Measurements from ENCODE around the gene MBD3L5. TPM values are rescaled to one million over a fixed set of nuclear protein-coding genes. Genes with fewer than 3 reads are reported as not detected.
"Not testable (repeated sequence)": the region's sequence is repeated elsewhere in the genome, so short reads cannot be mapped to it uniquely, and the experiment has no call there.

MBD3L5 gene
- total RNA-seq (2021) (not detected in 2 replicates), Bru-seq, nascent RNA (not detected), BruChase-seq, experiment 1, labeled RNA remaining after a 2-hour chase (not detected), BruChase-seq, experiment 2, labeled RNA remaining after a 6-hour chase (not detected)
- long read RNA-seq = 0 reads

DNA sequence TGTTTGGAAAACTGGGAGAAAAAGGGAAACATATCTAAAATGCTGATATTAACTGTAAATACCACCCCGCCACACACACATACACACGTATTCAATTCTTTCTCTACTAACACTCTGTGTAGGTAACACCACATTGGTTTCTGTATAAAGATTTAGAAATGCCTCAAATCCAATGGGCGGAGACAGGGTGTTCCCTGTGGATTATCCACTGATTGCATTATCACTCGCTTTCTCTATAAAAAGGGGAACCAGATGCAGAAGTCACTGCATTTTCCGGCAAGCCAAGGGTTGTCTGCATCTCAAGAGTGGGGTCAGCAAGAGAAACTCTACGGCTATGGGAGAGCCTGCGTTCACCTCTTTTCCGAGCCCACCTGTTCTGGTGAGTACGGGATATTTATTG lies at the start of gene MBD3L5:
Gene MBD3L5, plus strand, starts transcription at position 301 of the 400 bp plus-strand sequence. Its CDS starts 34 bp downstream, at position 335.
- H3K4me3 ChIP-seq; H2AFZ ChIP-seq; POLR2A ChIA-PET (ENCODE audit: unreplicated experiment); H4K20me1 ChIP-seq (ENCODE audit: insufficient read depth); intact Hi-C loops (cut with micrococcal nuclease; ENCODE audit: unreplicated experiment); H3K79me2 ChIP-seq (ENCODE audit: low read depth); H3K9me2 ChIP-seq (ENCODE audit: insufficient read depth); H3K4me1 ChIP-seq (replicated peaks; ENCODE audit: insufficient read depth); H3K27ac ChIP-seq; H3K36me3 ChIP-seq (ENCODE audit: low read depth); CTCF ChIA-PET; H3K27me3 ChIP-seq (ENCODE audit: insufficient read depth, low read depth); H3K9me3 ChIP-seq (ENCODE audit: insufficient read depth, low read depth); DNase-seq; H3F3A ChIP-seq (ENCODE audit: insufficient read depth, low read depth); H3K4me2 ChIP-seq; BruUV-seq (replicated peaks): not testable (repeated sequence)

DNA sequence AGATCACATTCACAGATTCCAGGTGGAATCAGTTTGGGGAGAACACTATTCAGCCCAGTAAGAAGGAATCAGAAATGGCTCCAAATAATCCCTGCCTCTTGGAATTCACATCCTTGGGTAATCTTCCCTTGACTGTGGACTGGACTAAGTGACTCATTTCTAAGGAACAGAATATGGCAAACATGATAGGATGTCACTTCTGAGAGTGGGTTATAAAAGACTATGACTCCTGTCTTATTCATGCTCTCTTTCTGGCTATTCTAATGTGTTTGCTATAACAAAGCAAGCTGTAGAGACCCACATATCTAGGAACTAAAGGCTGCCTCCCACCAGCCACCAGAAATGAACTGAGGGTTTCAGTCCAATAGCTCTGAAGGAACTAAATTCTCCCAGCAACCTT lies 46.9 kb upstream of the MBD3L5 start:
- peaks cover 5% of the 10 kb centered on the region; the same call in 1 of the 2 replicates for H3K9me3 ChIP-seq (ENCODE audit: insufficient read depth, low read depth)
- no peaks in the 10 kb centered on the region for H3K36me3 ChIP-seq (ENCODE audit: low read depth)
- POLR2A ChIA-PET (ENCODE audit: unreplicated experiment) = no interaction called here
- CTCF ChIA-PET = no interaction called here
- no peaks in the 10 kb centered on the region for H3F3A ChIP-seq (ENCODE audit: insufficient read depth, low read depth)
- TF ChIP-seq EZH2 (IDR thresholded peaks at IDR 0.05; ENCODE audit: low read depth) = no peak
- TF ChIP-seq, protein P1, sequence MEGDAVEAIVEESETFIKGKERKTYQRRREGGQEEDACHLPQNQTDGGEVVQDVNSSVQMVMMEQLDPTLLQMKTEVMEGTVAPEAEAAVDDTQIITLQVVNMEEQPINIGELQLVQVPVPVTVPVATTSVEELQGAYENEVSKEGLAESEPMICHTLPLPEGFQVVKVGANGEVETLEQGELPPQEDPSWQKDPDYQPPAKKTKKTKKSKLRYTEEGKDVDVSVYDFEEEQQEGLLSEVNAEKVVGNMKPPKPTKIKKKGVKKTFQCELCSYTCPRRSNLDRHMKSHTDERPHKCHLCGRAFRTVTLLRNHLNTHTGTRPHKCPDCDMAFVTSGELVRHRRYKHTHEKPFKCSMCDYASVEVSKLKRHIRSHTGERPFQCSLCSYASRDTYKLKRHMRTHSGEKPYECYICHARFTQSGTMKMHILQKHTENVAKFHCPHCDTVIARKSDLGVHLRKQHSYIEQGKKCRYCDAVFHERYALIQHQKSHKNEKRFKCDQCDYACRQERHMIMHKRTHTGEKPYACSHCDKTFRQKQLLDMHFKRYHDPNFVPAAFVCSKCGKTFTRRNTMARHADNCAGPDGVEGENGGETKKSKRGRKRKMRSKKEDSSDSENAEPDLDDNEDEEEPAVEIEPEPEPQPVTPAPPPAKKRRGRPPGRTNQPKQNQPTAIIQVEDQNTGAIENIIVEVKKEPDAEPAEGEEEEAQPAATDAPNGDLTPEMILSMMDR (conservative IDR thresholded peaks at IDR 0.05) = no peak
- H3K9me2 ChIP-seq (ENCODE audit: insufficient read depth) = no peaks in the 10 kb centered on the region
- H3K27me3 ChIP-seq (ENCODE audit: insufficient read depth, low read depth) = peaks cover 51% of the 10 kb centered on the region
- no peak overlapping the region for H3K4me2 ChIP-seq
- H4K20me1 ChIP-seq (ENCODE audit: insufficient read depth) = no peaks in the 10 kb centered on the region
- H3K27ac ChIP-seq = no peak overlapping the region
- H2AFZ ChIP-seq = no peak overlapping the region
- no peaks in the 10 kb centered on the region for H3K4me1 ChIP-seq (replicated peaks; ENCODE audit: insufficient read depth)
- no peaks in the 10 kb centered on the region for H3K79me2 ChIP-seq (ENCODE audit: low read depth)
- no TSS peak for BruUV-seq (replicated peaks)
- H3K4me3 ChIP-seq = no peak overlapping the region
- intact Hi-C loops (cut with micrococcal nuclease; ENCODE audit: unreplicated experiment) = no loop called here
- DNase-seq = no peak

DNA sequence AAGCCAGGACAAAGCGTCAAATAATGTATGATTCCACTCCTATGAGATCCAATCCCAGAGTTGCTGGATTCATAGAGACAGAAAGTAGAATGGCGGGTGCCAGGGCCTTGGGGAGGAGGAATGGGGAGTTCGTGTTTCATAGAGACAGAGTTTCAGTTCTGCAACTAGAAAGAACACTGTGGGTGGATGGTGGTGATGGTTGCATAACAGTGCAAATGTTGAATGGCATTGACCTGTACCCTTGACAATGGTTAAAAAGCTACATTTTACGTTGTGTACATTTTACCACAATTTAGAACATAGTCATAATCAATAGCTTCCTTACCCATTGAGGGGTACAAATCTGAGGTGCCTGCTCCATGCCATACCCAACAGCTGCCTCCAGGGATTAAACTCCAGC lies 42.5 kb upstream of the MBD3L5 start:
- BruUV-seq (replicated peaks) = no TSS peak
- Histone ChIP-seq H2AFZ (no peak overlapping the region), H3K9me2 (ENCODE audit: insufficient read depth) (no peaks in the 10 kb centered on the region), H3F3A (ENCODE audit: insufficient read depth, low read depth) (no peaks in the 10 kb centered on the region), H3K4me3 (no peak overlapping the region), H3K79me2 (ENCODE audit: low read depth) (no peaks in the 10 kb centered on the region), H3K27ac (no peak overlapping the region), H3K9me3 (ENCODE audit: insufficient read depth, low read depth) (0 out of 2 replicates have a peak, but pooled peaks cover 3% of the 10 kb centered on the region), H3K27me3 (ENCODE audit: insufficient read depth, low read depth) (peaks cover 60% of the 10 kb centered on the region), H3K4me1 (replicated peaks; ENCODE audit: insufficient read depth) (no peaks in the 10 kb centered on the region), H4K20me1 (ENCODE audit: insufficient read depth) (no peaks in the 10 kb centered on the region), H3K4me2 (no peak overlapping the region), H3K36me3 (ENCODE audit: low read depth) (no peaks in the 10 kb centered on the region)
- TF ChIP-seq, protein P1 (conservative IDR thresholded peaks at IDR 0.05) = no peak
- TF ChIP-seq EZH2 (IDR thresholded peaks at IDR 0.05; ENCODE audit: low read depth) = no peak
- DNase-seq = no peak
- intact Hi-C loops (cut with micrococcal nuclease; ENCODE audit: unreplicated experiment) = no loop called here
- POLR2A ChIA-PET (ENCODE audit: unreplicated experiment) = no interaction called here
- CTCF ChIA-PET = no interaction called here

DNA sequence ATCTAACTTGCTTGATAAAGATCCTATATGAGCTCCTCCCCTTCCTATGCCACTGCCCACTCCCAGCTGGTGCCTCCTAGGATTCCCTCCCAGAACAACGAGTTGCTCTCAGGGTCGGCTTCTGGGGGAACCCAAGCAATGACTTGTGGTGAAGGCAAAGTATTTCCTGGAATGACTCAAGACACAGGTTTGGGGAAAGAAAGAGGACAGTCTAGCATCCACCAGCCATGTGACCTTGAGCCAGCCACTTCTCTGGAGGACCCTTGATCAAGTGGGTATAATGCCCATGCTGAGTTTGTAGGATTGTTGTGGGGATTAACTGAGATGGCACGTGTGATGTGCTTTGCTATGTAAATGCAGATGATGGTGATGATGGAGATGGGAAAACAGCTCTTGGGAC lies 42.1 kb upstream of the MBD3L5 start:
- no peak for DNase-seq
- no peak overlapping the region for H3K27ac ChIP-seq
- H4K20me1 ChIP-seq (ENCODE audit: insufficient read depth) = no peaks in the 10 kb centered on the region
- no peak overlapping the region for H3K4me3 ChIP-seq
- no peak overlapping the region for H2AFZ ChIP-seq
- H3K9me2 ChIP-seq (ENCODE audit: insufficient read depth) = no peaks in the 10 kb centered on the region
- H3K36me3 ChIP-seq (ENCODE audit: low read depth) = no peaks in the 10 kb centered on the region
- peaks cover 57% of the 10 kb centered on the region for H3K27me3 ChIP-seq (ENCODE audit: insufficient read depth, low read depth)
- H3K4me2 ChIP-seq = no peak overlapping the region
- no peaks in the 10 kb centered on the region for H3K79me2 ChIP-seq (ENCODE audit: low read depth)
- no peaks in the 10 kb centered on the region for H3F3A ChIP-seq (ENCODE audit: insufficient read depth, low read depth)
- H3K4me1 ChIP-seq (replicated peaks; ENCODE audit: insufficient read depth) = no peaks in the 10 kb centered on the region
- BruUV-seq (replicated peaks) = no TSS peak
- H3K9me3 ChIP-seq (ENCODE audit: insufficient read depth, low read depth) = 0 out of 2 replicates have a peak, but pooled peaks cover 3% of the 10 kb centered on the region
- ChIA-PET POLR2A (ENCODE audit: unreplicated experiment) (no interaction called here), CTCF (no interaction called here)
- intact Hi-C loops (cut with micrococcal nuclease; ENCODE audit: unreplicated experiment) = no loop called here
- TF ChIP-seq EZH2 (IDR thresholded peaks at IDR 0.05; ENCODE audit: low read depth) = no peak
- TF ChIP-seq, protein P1 (conservative IDR thresholded peaks at IDR 0.05) = no peak
